AG04449 (cell line): ENCODE results near the gene PEA15.

Experiments used
- CTCF ChIA-PET: fragments of 350-600 bp; formaldehyde crosslinking; extraction: SDS; loops from one replicate; lab custom pipeline; 2021; ENCODE audit warnings: antibody characterized with exemption; lab: Yijun Ruan, JAX
- POLR2A ChIA-PET: fragments of 400-600, 350-600 bp; formaldehyde crosslinking; extraction: SDS; loops from one replicate; lab custom pipeline; 2020; ENCODE audit warnings: antibody characterized with exemption, inconsistent platforms; lab: Yijun Ruan, JAX
- DNase-seq: peaks from one replicate; pipeline ENCODE4 v3.0.0-alpha.2; 2010; ENCODE audit warnings: low read depth, low spot score
- H3K4me3 ChIP-seq: 2 replicates; pipeline ENCODE4 v1.5.1; 2011; ENCODE audit warnings: low read depth, mild to moderate bottlenecking, control low read depth, low read length
- TF ChIP-seq, protein P1 (sequence below): IDR thresholded peaks from one replicate; pipeline ENCODE4 v1.5.1; 2011; ENCODE audit warnings: mild to moderate bottlenecking, moderate library complexity, low read length, control low read depth, inconsistent platforms; ENCODE audit not compliant: insufficient read depth; ENCODE audit errors: missing control alignments

The PEA15 gene

DNA sequence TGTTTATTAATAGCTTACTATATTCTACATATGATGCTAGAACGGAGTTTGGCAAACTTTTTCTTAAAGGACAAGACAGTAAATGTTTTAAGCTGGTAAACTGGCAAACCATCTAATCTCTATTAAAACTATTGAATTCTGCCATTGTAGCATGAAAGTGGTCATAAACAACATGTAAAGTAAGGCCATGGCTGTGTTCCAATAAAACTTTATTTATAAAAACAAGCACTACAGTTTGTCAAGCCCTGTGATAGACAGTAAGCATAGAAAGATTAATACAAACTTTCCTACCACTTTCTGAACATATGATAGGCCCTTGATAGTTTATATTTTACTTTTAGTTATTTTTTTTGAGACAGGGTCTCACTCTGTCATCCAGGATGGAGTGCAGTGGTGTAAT is 22.4 kb downstream of the PEA15 start:
- TF ChIP-seq, protein P1, sequence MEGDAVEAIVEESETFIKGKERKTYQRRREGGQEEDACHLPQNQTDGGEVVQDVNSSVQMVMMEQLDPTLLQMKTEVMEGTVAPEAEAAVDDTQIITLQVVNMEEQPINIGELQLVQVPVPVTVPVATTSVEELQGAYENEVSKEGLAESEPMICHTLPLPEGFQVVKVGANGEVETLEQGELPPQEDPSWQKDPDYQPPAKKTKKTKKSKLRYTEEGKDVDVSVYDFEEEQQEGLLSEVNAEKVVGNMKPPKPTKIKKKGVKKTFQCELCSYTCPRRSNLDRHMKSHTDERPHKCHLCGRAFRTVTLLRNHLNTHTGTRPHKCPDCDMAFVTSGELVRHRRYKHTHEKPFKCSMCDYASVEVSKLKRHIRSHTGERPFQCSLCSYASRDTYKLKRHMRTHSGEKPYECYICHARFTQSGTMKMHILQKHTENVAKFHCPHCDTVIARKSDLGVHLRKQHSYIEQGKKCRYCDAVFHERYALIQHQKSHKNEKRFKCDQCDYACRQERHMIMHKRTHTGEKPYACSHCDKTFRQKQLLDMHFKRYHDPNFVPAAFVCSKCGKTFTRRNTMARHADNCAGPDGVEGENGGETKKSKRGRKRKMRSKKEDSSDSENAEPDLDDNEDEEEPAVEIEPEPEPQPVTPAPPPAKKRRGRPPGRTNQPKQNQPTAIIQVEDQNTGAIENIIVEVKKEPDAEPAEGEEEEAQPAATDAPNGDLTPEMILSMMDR = no peak
- DNase-seq = no peak
- ChIA-PET CTCF (interaction anchor here (0.8 to 3.5 kb wide), 8 partner anchors 8 to 143 kb away, joined by 3 to 28 read pairs (median 6); no protein-coding TSS in a partner anchor), POLR2A (no interaction called here)
- no peak overlapping the region for H3K4me3 ChIP-seq

DNA sequence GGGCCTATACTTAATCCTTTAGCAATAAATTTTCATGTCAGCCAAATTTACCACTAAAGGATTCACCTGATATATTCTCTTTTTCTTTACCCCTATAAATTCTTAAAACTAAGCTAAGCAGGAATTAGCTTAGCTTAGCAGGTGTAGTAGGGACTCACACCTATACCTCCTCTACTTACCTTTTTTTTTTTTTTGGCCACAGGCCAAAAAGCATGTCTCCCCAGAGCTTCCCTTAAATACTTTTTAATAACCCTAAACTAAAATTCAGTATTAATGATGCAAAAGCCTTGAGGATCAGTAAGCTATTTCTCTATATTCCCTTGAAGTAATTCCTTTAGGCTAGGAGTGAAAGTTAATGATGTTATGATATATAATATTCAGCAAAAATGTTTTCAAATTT is 23.2 kb downstream of the PEA15 start:
- POLR2A ChIA-PET = no interaction called here
- DNase-seq = no peak
- TF ChIP-seq, protein P1 = no peak
- CTCF ChIA-PET = interaction anchor here (1.1 to 3.5 kb wide), 11 partner anchors 8 to 143 kb away, joined by 3 to 35 read pairs (median 9); no protein-coding TSS in a partner anchor
- H3K4me3 ChIP-seq = no peak overlapping the region

DNA sequence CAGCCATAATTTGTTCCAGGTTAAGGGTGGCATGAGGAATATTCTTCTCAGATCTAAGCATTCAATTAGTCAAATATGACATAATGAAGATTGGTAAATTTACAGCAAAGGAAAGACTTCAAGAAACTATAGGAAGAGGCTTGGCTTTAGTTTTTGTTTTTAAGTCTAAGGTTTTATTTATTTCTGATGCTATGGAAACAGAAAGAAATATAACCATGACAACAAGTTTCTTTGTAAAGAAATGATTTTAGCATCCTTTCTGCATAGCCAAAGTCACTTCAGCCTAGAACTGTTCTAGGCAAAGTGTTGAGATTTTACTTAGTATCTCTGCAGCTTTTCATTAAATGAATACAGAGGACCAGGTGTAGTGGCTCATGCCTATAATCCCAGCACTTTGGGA is 27.7 kb downstream of the PEA15 start:
- no peak overlapping the region for H3K4me3 ChIP-seq
- TF ChIP-seq, protein P1 = no peak
- DNase-seq = no peak
- CTCF ChIA-PET = interaction anchor here (0.6 to 4.3 kb wide), 11 partner anchors 10 to 136 kb away, joined by 3 to 26 read pairs (median 4); no protein-coding TSS in a partner anchor
- POLR2A ChIA-PET = interaction anchor here (0.6 kb wide), 1 partner anchor 100 kb away, joined by 3 read pairs; no protein-coding TSS in a partner anchor

DNA sequence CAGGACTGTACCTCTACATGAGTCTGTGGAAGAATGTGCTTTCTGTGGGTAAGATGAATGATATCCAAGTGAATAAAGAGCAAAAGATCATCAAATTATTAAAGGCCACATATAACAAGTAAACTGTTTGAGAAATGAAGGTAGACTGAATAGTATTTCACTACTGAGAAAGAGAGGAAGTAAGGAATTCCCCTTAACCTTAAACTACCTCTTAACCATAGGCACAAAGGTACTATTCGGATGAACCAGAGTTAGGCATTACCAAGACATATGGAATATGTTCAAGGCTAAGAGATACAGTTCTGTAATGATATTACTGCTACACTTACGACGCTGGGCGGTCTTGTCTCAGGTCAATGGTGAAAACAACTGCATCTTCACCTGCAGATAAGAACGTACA is 31.6 kb downstream of the PEA15 start:
- POLR2A ChIA-PET = no interaction called here
- DNase-seq = no peak
- no peak overlapping the region for H3K4me3 ChIP-seq
- TF ChIP-seq, protein P1 = no peak
- CTCF ChIA-PET = interaction anchor here (0.6 to 3.2 kb wide), 5 partner anchors 10 to 43 kb away, joined by 3 to 10 read pairs (median 6); no protein-coding TSS in a partner anchor

DNA sequence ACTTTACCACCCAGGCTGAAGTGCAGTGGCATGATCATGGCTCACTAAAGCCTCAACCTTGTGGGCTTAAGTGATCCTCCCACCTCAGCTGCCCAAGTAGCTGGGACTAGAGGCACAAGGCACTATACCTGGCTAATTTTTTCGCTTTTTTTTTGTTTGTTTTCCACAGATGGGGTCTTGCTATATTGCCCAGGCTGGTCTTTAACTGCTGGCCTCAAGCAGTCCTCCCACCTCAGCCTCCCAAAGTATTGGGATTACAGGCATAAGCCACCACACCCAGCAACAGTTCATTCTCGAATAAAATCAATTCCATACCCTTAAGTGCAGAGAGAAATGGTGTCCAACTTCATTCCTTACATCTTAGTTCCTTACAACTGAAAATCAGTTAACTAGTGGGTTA is 32.4 kb downstream of the PEA15 start:
- no peak for DNase-seq
- ChIA-PET CTCF (interaction anchor here (0.6 to 7.7 kb wide), 4 partner anchors 12 to 44 kb away, joined by 3 to 98 read pairs (median 10); no protein-coding TSS in a partner anchor), POLR2A (no interaction called here)
- no peak overlapping the region for H3K4me3 ChIP-seq
- TF ChIP-seq, protein P1 = no peak

DNA sequence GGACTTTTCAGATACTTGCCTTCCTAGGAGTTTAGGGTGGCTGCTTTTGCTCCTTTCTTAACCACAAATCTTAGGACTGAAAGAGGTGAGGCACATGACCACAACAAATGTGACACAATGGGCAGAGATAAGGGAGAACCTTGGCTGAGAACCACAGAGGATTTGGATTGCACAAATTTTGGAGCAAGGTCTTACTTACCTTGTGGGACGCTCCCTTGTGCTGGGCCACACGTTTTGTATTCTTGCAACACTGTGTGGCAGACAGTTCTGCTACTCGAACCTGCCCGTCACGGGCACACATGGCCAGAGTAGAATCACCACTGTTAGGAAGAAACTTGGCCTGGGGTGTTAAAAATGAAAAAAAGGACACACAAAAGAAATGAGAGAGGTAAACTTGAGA is 33.2 kb downstream of the PEA15 start:
- ChIA-PET POLR2A (no interaction called here), CTCF (interaction anchor here (1.6 to 7.7 kb wide), 6 partner anchors 13 to 137 kb away, joined by 7 to 98 read pairs (median 10); no protein-coding TSS in a partner anchor)
- H3K4me3 ChIP-seq = no peak overlapping the region
- TF ChIP-seq, protein P1 = no peak
- no peak for DNase-seq
